Mammary epithelial cell (primary cell): ENCODE results near the gene FOXO1.

Source experiments
- CTCF ChIP-seq, 2 donors: IDR thresholded peaks in 1 of 2; conservative IDR thresholded peaks in 1 of 2; 2 replicates each; pipeline ENCODE4 v1.5.1; 2011 to 2012; ENCODE audit warnings: inconsistent platforms in 2 of 2, low read length in 2 of 2, mild to moderate bottlenecking in 2 of 2, control low read depth in 1 of 2, low read depth in 1 of 2; ENCODE audit not compliant: insufficient read depth in 1 of 2; ENCODE audit errors: extremely low read depth in 1 of 2
- EZH2 ChIP-seq: IDR thresholded peaks from 2 replicates; pipeline ENCODE4 v1.6.1; 2012; ENCODE audit warnings: low read length, inconsistent platforms, borderline replicate concordance

GRCh38 chr13:40588101-40588500 is 78.3 kb downstream of the FOXO1 start:
- TF ChIP-seq CTCF (conservative IDR thresholded peaks at IDR 0.05 in 1 of 2, IDR thresholded peaks at IDR 0.05 in 1 of 2; ENCODE audit: extremely low read depth in 1 of 2, insufficient read depth in 1 of 2, low read depth in 1 of 2, low read length in 2 of 2), result no peak
- no peak for TF ChIP-seq EZH2
